Measurements from ENCODE around the gene INCENP. TPM values are rescaled to one million over a fixed set of nuclear protein-coding genes. Genes with fewer than 3 reads are reported as not detected.

The INCENP gene
- polyA plus RNA-seq, 1 donor (not counting 4 experiments of a cell fraction or from before 2014, with no cell fraction given): 12.7 TPM

- dilution Hi-C loops (cut with MboI; ENCODE audit: extremely low pct_ligation_motif_present, low sequenced_read_pairs): no loop called here
These were observed 1.5 kb downstream of the INCENP start for GRCh38 chr11:62125316-62125715.

GRCh38 chr11:62125881-62126280, 2.1 kb downstream of the INCENP start:
- dilution Hi-C loops (cut with MboI; ENCODE audit: extremely low pct_ligation_motif_present, low sequenced_read_pairs): no loop called here
- peaks cover 2% of the 10 kb centered on the region for H4K20me1 ChIP-seq (ENCODE audit: control insufficient read depth, extremely low read depth, insufficient read depth, low read length)
- H3K4me2 ChIP-seq (ENCODE audit: control insufficient read depth, extremely low read depth, insufficient read depth, low read depth, low read length): peak overlapping the region; percentile 90
- H3K27ac ChIP-seq (ENCODE audit: control insufficient read depth, insufficient read depth, low read length): peak overlapping the region; percentile 70
- H3K9me3 ChIP-seq (ENCODE audit: control insufficient read depth, low read depth, low read length): no peaks in the 10 kb centered on the region
- H3K4me1 ChIP-seq (ENCODE audit: control insufficient read depth, extremely low read depth, insufficient read depth, low read length): peaks cover 17% of the 10 kb centered on the region
- H3K4me3 ChIP-seq (ENCODE audit: control insufficient read depth in 2 of 3, extremely low read depth in 1 of 3, insufficient read depth in 2 of 3, low read depth in 1 of 3, low read length in 3 of 3): peak overlapping the region in 2 of 3 experiments; percentile 74 to 83
- H3K9me1 ChIP-seq (ENCODE audit: control insufficient read depth, extremely low read depth, insufficient read depth, low read length): no peaks in the 10 kb centered on the region
- H3K27me3 ChIP-seq (ENCODE audit: control insufficient read depth, extremely low read depth, insufficient read depth, low read length): no peaks in the 10 kb centered on the region
- peaks cover 70% of the 10 kb centered on the region for H3K79me2 ChIP-seq (ENCODE audit: control insufficient read depth, insufficient read depth, low read length)
- DNase-seq (ENCODE audit: low read depth, low spot score) (no peak), FAIRE-seq (no peak)
- no peak for TF ChIP-seq CTCF (optimal IDR thresholded peaks at IDR 0.05 in 1 of 3, IDR thresholded peaks at IDR 0.05 in 1 of 3, conservative IDR thresholded peaks at IDR 0.05 in 1 of 3; ENCODE audit: extremely low read depth in 1 of 3, insufficient read depth in 2 of 3, low read length in 3 of 3)
- no peak for TF ChIP-seq EZH2 (IDR thresholded peaks at IDR 0.05; ENCODE audit: low read length)
- no peak overlapping the region for H3K9ac ChIP-seq (ENCODE audit: control insufficient read depth, extremely low read depth, insufficient read depth, low read length)
- peaks cover 9 to 26% of the 10 kb centered on the region in 2 experiments for H3K36me3 ChIP-seq (ENCODE audit: control insufficient read depth in 2 of 2, extremely low read depth in 1 of 2, insufficient read depth in 2 of 2, low read length in 2 of 2)
- H2AFZ ChIP-seq (ENCODE audit: control insufficient read depth, low read length): no peak overlapping the region

More at GRCh38 chr11:62125316-62125715, 1.5 kb downstream of the INCENP start:
- Histone ChIP-seq H3K9ac (ENCODE audit: control insufficient read depth, extremely low read depth, insufficient read depth, low read length) (peak overlapping the region; percentile 89), H3K4me3 (ENCODE audit: control insufficient read depth in 2 of 3, extremely low read depth in 1 of 3, insufficient read depth in 2 of 3, low read depth in 1 of 3, low read length in 3 of 3) (peak overlapping the region; percentile 74 to 92 (median 83)), H3K27ac (ENCODE audit: control insufficient read depth, insufficient read depth, low read length) (peak overlapping the region; percentile 70), H3K4me2 (ENCODE audit: control insufficient read depth, extremely low read depth, insufficient read depth, low read depth, low read length) (peak overlapping the region; percentile 90), H3K36me3 (ENCODE audit: control insufficient read depth in 2 of 2, extremely low read depth in 1 of 2, insufficient read depth in 2 of 2, low read length in 2 of 2) (peaks cover 9 to 21% of the 10 kb centered on the region in 2 experiments), H3K27me3 (ENCODE audit: control insufficient read depth, extremely low read depth, insufficient read depth, low read length) (no peaks in the 10 kb centered on the region), H3K4me1 (ENCODE audit: control insufficient read depth, extremely low read depth, insufficient read depth, low read length) (peaks cover 17% of the 10 kb centered on the region), H2AFZ (ENCODE audit: control insufficient read depth, low read length) (no peak overlapping the region), H3K9me1 (ENCODE audit: control insufficient read depth, extremely low read depth, insufficient read depth, low read length) (no peaks in the 10 kb centered on the region), H3K79me2 (ENCODE audit: control insufficient read depth, insufficient read depth, low read length) (peaks cover 65% of the 10 kb centered on the region), H4K20me1 (ENCODE audit: control insufficient read depth, extremely low read depth, insufficient read depth, low read length) (peaks cover 2% of the 10 kb centered on the region), H3K9me3 (ENCODE audit: control insufficient read depth, low read depth, low read length) (no peaks in the 10 kb centered on the region)
- TF ChIP-seq EZH2 (IDR thresholded peaks at IDR 0.05; ENCODE audit: low read length): no peak
- no peak for TF ChIP-seq CTCF (optimal IDR thresholded peaks at IDR 0.05 in 1 of 3, IDR thresholded peaks at IDR 0.05 in 1 of 3, conservative IDR thresholded peaks at IDR 0.05 in 1 of 3; ENCODE audit: extremely low read depth in 1 of 3, insufficient read depth in 2 of 3, low read length in 3 of 3)
- no peak for DNase-seq (ENCODE audit: low read depth, low spot score)
- no peak for FAIRE-seq

Measured in keratinocyte (primary cell).